NK-92 (cell line): Measurements from ENCODE around the gene SACM1L.
"Not testable (repeated sequence)": the region's sequence is repeated elsewhere in the genome, so short reads cannot be mapped to it uniquely, and the experiment has no call there.

Experiments used
- DNase-seq: peaks from one replicate; lab custom pipeline; 2025; ENCODE audit not compliant: unreplicated experiment; lab: John Stamatoyannopoulos, UW

SACM1L gene

GRCh38 chr3:45690336-45691035 lies 1.3 kb downstream of the SACM1L start:
- DNase-seq: no peak

DNA sequence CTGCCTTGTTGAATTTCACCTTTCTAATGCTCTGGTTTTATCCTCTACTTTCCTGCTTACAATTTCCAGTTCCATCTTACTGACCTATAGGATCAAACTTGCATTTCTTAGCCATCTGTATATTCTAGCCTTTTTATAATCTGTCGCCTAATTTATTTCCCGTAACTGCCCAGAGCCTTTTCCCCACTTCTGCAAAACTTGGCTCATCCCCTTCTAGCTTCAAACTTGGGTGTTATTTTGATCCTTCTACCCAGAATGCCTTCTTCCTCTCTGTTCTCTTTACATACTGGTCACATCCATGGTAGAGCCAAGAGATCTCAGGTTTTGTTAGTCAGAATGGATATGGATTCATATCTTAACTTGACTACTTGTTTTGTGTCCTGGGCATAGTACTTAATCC lies 2.6 kb downstream of the SACM1L start:
- DNase-seq: no peak

DNA sequence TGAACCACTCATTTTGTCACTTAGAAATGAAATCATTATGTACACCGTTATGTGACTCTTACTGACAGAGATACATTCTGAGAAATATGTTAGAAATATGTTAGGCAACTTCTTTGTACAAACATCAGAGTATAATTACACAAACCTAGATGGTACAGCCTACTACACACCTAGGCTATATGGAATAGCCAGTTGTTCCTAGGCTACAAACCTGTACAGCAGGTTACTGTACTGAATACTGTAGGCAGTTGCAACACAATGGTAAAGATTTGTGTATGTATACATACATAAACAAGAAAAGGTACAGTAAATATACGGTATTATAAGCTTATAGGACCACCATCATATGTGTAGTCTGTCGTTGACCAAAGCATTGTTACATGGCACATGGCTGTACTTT lies 3.7 kb downstream of the SACM1L start:
- DNase-seq: no peak

DNA sequence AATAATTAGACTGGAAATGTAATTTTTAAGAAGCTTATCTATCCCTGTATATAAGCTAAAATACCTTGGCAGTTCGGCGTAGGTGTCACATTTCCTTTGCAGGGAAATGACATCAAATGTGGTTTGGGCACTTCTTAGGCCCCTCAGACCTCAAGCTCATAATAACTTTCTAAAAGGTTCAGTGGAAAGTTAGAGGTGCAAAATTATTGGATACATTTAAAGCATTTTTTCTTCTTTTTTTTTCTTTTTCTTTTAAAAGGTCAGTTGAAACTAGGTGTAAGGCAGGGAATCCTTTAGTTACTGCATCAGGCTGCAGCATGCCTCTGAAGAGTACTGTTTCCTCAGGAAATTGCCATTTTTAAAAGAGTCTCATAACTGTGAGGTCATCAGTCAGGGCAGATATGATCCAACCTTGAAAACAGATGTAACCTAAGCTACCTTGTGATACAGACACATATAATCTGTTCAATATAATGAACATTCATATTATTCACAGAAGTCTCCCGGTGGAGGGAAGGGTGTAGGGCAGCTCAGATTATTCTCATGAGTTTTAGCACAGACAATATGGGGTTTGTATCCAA lies 4.8 kb downstream of the SACM1L start:
- no peak for DNase-seq

DNA sequence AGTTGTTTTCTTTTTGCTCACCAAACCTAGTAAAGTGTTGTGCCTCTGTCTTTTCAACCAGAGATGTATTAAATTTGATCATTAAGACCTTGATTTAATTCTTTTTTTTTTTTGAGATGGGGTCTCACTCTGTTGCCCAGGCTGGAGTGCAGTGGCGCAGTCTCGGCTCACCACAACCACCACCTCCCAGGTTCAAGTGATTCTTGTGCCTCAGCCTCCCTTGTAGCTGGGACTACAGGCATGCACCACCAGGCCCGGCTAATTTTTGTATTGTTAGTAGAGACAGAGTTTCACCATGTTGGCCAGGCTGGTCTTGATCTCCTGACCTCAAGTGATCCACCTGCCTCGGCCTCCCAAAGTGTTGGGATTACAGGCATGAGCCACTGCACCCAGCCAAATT lies 6.0 kb downstream of the SACM1L start:
- not testable (repeated sequence) for DNase-seq

- no peak for DNase-seq
Measured at GRCh38 chr3:45700570-45701073, 11.4 kb downstream of the SACM1L start.

DNA sequence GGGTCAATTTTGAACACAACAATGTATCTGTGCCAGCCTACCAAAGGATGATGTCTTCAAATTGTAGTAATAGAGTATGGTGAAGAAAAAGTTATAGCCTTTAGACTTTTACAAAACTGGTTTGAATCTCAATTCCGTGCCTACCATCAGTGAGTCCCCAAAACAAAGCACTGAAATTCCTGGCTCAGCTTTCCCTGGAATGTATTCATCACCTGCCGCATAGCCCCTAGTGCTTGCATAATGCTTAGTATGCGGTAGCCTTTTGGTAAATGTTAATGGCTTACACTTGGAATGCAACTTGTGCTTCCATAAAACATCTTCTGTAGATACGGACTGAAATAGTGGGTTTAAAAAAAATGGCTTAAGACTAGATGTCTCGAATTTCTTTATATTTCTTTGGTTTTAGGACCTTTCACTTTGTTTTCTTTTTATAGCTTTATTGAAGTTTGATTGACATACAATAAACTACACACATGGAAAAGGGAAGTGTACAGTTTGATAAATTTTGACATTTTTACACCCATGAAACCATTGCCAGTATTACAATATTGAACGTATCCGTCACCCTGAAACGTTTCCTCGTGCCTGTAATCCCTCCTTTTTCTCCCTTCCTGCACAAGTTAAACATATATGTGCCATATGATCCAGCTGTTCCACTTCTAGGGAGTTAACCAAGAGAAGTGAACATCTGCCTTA lies 12.1 kb downstream of the SACM1L start:
- DNase-seq: no peak

DNA sequence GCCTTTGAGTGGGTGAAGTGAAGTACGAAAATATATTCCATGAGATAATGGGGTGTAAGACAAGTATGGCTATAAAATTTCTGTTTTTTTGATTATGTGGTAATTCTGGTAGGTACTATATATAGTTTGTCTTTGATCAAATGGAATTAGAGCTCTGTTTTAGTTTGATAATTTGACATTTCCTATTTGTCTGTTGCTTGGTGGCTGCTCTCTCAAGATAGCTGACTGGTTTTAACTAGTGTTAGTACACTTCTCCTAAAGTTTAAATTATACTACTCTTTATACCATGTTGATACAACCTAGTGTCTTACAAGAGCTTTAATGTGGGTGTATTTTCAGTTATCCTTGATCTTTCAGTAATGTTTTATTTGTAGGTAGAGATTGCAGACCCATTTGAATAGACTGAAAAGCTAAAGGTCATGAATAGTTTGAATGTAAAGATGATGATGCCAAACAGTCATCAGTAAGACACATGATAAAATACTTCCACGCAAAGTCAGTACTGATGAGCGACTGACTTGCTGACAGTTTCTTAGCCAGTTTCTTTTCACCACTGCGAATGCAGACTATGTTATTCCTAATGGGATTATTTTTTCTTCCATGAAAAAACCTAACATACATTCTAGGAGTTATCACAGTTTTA lies 15.2 kb downstream of the SACM1L start:
- DNase-seq: no peak

DNA sequence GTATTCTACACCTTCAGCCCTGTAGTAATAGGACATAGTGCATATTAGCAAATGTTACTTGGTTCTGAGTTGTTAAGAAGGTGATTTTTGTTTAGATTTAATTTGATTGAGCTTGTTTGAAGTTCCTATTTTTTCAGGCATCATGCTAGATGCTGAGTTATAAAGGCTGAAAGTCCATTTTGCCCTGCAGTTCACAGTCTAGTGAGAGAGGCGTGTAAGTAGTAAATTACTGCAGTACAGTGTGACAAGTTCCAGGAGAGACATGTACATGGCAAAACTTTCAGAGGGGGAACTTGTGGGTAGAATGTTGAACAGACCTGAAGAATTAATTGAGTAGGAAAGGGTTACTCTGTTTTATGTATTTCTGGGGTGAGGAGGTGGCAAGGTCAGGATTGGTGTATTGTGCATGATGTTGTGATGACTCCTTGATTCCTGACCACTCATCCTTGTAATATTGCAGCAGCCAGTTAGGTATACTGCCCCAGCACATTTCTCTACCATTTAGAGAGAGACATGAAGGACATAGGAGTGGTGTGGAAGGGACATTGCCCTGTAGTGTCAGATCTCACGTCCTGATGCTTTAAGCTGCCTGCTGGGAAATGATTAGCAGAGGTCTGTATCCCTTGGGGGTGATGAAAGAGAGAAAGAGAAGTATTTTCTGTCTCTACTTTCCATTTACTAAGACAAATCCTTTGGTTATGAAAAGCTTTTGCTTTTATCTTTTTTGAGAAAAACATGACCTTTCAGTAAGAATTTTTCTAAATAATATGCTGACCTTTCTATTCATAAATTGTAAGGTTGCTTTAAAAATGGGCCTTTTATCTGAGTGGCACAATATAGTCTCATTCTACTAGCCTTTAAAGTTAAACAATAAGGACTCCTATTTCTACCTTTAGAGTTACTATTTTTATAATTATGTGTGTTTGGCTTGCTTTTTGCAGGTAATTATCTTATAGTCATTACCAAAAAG lies 16.9 kb downstream of the SACM1L start:
- no peak for DNase-seq

DNA sequence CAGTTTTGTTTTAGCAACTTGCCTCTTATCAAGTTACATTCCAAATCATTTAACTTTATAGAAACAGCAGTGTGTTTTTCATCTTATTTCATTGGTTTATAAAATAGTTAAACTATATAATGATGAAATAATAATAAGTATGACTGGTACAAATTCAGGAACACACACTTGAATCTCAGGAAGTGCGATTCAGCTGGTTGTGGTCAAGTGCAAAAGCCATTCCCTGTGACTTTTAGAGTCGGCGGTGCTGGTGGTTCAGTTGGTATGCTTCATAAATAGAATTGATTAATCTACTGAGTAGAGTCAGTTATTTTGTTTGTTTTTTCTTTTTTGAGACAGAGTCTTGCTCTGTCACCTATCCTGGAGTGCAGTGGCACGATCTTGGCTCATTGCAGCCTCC lies 22.7 kb downstream of the SACM1L start:
- DNase-seq: no peak

GRCh38 chr3:45712434-45713110 lies 23.4 kb downstream of the SACM1L start:
- no peak for DNase-seq

DNA sequence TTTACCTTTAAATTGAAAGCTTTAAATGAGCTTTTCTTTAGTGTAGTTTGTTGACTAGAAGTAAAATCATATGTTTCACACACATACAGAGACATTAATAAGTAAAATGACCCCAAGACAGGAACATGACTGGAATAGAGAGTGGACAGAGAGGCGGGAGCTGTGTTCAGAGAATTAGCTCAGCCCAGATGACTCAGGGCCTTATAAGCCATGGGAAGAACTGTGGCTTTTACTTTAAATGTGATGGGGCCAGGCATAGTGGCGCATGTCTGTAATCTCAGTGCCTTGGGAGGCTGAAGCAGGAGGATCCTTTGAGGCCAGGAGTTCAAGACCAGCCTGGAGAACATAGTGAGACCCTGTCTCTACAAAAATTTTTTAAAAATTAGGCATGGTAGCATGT lies 26.7 kb downstream of the SACM1L start:
- no peak for DNase-seq

GRCh38 chr3:45716790-45717336 lies 27.7 kb downstream of the SACM1L start:
- DNase-seq: no peak

DNA sequence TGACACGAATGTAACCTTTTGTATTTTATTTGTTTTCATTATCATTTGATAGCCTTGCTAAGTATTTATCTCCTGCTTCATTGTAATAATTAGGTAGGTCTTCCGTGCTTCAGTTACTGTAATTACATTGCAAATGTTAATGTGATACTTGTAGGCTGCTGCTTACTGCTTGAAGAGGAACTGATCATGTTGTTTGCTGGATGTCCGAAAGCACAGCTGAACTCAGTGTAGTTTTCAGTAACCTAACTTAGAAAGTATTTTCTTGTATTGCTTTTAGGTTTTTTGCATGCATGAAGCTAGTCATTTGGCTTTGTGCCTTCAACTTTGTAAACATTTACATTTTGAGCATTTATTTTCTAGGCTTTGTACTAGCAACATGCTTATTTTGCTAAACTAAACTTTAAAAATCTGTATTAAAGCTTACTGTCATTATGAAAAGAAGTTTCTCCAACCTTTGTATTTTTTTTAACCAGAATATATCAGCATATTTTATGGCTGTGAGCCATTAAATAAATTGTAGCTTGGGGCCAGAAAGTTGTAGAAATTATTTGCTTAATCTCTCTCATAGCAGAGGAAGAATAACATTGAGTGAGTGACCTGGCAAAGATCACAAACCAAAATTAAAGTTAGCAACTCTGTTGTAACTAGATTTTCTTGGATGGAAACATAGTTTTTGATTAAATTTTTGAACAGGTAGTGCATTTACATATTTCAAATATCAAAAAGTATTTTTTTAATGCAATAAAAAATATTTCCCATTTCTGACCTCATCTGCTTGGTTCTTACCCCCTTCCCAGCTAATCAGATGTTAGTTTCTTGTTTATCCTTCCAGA lies 30.7 kb downstream of the SACM1L start:
- no peak for DNase-seq

GRCh38 chr3:45724911-45725310 lies 35.7 kb downstream of the SACM1L start:
- DNase-seq: no peak

DNA sequence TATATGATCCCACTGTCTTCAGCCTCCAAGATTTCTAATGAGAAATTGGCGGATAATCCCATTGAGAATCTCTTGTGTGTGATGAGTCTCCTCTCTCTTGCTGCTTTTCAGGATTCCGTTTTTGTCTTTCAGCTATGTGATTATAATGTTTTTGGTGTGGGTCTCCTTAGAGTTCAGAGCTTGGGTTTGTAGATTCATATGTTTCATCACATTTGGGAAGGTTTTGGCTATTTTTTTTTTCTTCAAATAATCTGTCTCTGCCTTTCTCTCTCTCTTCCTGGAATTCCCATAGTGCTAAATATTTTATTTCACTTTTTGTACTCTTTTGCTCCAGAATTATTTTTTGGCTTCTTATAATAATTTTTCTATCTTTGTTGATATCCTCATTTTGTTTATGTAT lies 40.4 kb downstream of the SACM1L start:
- no peak for DNase-seq

DNA sequence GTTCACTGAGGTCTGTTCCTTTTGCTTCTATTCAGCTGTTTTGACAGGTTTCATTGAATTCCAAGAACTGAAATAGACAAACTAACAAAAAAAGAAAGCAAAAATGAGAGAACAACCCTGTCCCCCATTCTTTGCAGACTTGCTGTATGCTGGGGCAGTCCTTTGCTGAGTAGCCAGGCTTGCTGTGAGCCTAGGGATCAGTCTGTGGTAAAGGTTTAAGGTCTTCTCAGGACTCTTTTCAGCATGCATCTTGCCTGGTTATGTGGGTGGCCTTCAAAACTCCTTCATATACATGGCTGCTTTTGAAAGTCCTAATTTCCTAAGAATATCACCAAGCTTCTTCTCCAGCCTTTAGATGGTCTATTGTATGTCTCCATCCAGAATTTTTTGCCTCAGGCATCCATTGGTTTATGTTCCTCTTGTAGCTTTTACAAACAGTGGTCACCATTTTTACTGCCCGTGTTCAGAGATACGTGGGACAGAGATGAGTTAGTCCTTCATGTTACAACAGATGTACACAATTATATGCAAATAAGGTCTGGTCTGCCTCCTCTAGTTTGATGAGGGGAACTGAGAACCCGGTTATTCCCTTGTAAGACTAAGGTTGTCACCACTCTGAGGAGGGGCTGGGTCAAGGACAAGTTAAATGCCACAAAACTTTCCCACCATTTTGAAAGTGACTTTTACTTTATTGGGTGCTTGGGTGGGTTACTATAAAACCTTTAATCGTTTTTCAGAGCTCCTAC lies 41.4 kb downstream of the SACM1L start:
- DNase-seq: no peak

DNA sequence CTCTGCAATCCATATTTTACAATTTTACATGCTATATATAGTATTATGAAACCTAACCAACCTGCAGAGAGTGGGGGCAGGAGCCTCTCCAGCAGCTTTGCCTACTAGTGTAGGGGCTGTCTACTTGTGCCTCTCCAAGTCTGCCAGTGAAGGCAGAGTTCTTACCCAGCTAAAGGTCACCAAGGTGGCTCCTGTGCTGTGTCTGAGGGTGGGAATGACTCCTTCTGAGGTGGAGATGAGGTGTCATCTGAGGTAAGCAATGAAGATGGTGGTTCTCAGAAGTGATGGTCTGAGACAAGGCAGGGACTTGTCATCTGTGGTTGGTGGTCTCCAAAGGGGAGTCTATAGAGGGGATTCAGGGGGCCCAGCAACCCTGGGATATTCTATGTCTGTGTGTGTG lies 47.5 kb downstream of the SACM1L start:
- DNase-seq: no peak
